Measurements from ENCODE around the gene CCSER1.
"Not testable (repeated sequence)": the region's sequence is repeated elsewhere in the genome, so short reads cannot be mapped to it uniquely, and the experiment has no call there.

The CCSER1 gene

GRCh38 chr4:90299373-90299772, 172.2 kb downstream of the CCSER1 start:
- H2AK5ac ChIP-seq (ENCODE audit: low read depth, low read length) = no peak overlapping the region
- no peak overlapping the region for H2BK12ac ChIP-seq (ENCODE audit: low read length)
- no peak overlapping the region for H2BK120ac ChIP-seq (ENCODE audit: low read depth, low read length)
- H3K27me3 ChIP-seq (ENCODE audit: control insufficient read depth in 3 of 3, insufficient read depth in 3 of 3, low read depth in 1 of 3, low read length in 3 of 3) = no peaks in the 10 kb centered on the region
- no peaks in the 10 kb centered on the region for H3K79me1 ChIP-seq (ENCODE audit: low read depth, low read length)
- no peak overlapping the region for H3K18ac ChIP-seq (ENCODE audit: low read length)
- H3K36me3 ChIP-seq (replicated peaks in 1 of 2; ENCODE audit: control insufficient read depth in 2 of 2, insufficient read depth in 2 of 2, low read length in 2 of 2) = no peaks in the 10 kb centered on the region
- H3K4ac ChIP-seq (ENCODE audit: low read length) = no peak overlapping the region
- no CpG with 5 or more reads among the region's 1 CpG for WGBS, 2 donors (ENCODE audit: extremely low coverage in 2 of 2, insufficient read length in 2 of 2, insufficient replicate concordance in 1 of 2)
- H2AFZ ChIP-seq (ENCODE audit: low read length) = no peak overlapping the region
- no peak for DNase-seq (ENCODE audit: low spot score)
- no peaks in the 10 kb centered on the region for H3K9me3 ChIP-seq (replicated peaks in 1 of 2; ENCODE audit: control insufficient read depth in 2 of 2, insufficient read depth in 1 of 2, low read depth in 1 of 2, low read length in 2 of 2)
- H3K4me1 ChIP-seq (ENCODE audit: control insufficient read depth in 2 of 2, insufficient read depth in 1 of 2, low read depth in 1 of 2, low read length in 2 of 2) = no peaks in the 10 kb centered on the region
- H3K14ac ChIP-seq (ENCODE audit: low read length) = no peak overlapping the region
- no peak overlapping the region for H4K91ac ChIP-seq (ENCODE audit: low read depth, low read length, poor library complexity)
- no peak overlapping the region for H2BK15ac ChIP-seq (ENCODE audit: low read length)
- H3K23ac ChIP-seq (ENCODE audit: low read depth, low read length, poor library complexity) = no peak overlapping the region
- no peak overlapping the region for H2BK5ac ChIP-seq (ENCODE audit: low read length)
- no peak overlapping the region for H3K27ac ChIP-seq (replicated peaks; ENCODE audit: low read length)
- H3K4me3 ChIP-seq (ENCODE audit: low read length in 2 of 2) = no peak overlapping the region
- no peak overlapping the region for H3K4me2 ChIP-seq (ENCODE audit: insufficient read depth, low read length, poor library complexity, severe bottlenecking)
- no peak overlapping the region for H3K9ac ChIP-seq (ENCODE audit: low read depth, low read length, poor library complexity)
- H4K8ac ChIP-seq (ENCODE audit: low read depth, low read length) = no peak overlapping the region

- H2BK5ac ChIP-seq (ENCODE audit: low read length) = no peak overlapping the region
- H3K9me3 ChIP-seq (replicated peaks in 1 of 2; ENCODE audit: control insufficient read depth in 2 of 2, insufficient read depth in 1 of 2, low read depth in 1 of 2, low read length in 2 of 2) = no peaks in the 10 kb centered on the region
- no CpG with 5 or more reads among the region's 1 CpG for WGBS, 2 donors (ENCODE audit: extremely low coverage in 2 of 2, insufficient read length in 2 of 2, insufficient replicate concordance in 1 of 2)
Observed at GRCh38 chr4:90306810-90307209, 179.6 kb downstream of the CCSER1 start.

GRCh38 chr4:90317140-90317539, 189.9 kb downstream of the CCSER1 start:
- no CpG with 5 or more reads among the region's 6 CpGs for WGBS, 2 donors (ENCODE audit: extremely low coverage in 2 of 2, insufficient read length in 2 of 2, insufficient replicate concordance in 1 of 2)
- H2AFZ ChIP-seq (ENCODE audit: low read length); H2BK5ac ChIP-seq (ENCODE audit: low read length); H3K79me1 ChIP-seq (ENCODE audit: low read depth, low read length); H3K4me3 ChIP-seq (ENCODE audit: low read length in 2 of 2); H3K4ac ChIP-seq (ENCODE audit: low read length); H3K18ac ChIP-seq (ENCODE audit: low read length); H2BK12ac ChIP-seq (ENCODE audit: low read length); H4K91ac ChIP-seq (ENCODE audit: low read depth, low read length, poor library complexity); H4K8ac ChIP-seq (ENCODE audit: low read depth, low read length); H3K23ac ChIP-seq (ENCODE audit: low read depth, low read length, poor library complexity); H3K9me3 ChIP-seq (replicated peaks in 1 of 2; ENCODE audit: control insufficient read depth in 2 of 2, insufficient read depth in 1 of 2, low read depth in 1 of 2, low read length in 2 of 2); H2BK15ac ChIP-seq (ENCODE audit: low read length); H3K27ac ChIP-seq (replicated peaks; ENCODE audit: low read length); H3K27me3 ChIP-seq (ENCODE audit: control insufficient read depth in 3 of 3, insufficient read depth in 3 of 3, low read depth in 1 of 3, low read length in 3 of 3); H3K36me3 ChIP-seq (replicated peaks in 1 of 2; ENCODE audit: control insufficient read depth in 2 of 2, insufficient read depth in 2 of 2, low read length in 2 of 2); H3K14ac ChIP-seq (ENCODE audit: low read length); DNase-seq (ENCODE audit: low spot score); H2AK5ac ChIP-seq (ENCODE audit: low read depth, low read length); H3K4me2 ChIP-seq (ENCODE audit: insufficient read depth, low read length, poor library complexity, severe bottlenecking); H3K9ac ChIP-seq (ENCODE audit: low read depth, low read length, poor library complexity); H3K4me1 ChIP-seq (ENCODE audit: control insufficient read depth in 2 of 2, insufficient read depth in 1 of 2, low read depth in 1 of 2, low read length in 2 of 2); H2BK120ac ChIP-seq (ENCODE audit: low read depth, low read length): not testable (repeated sequence)

More at GRCh38 chr4:90306810-90307209, 179.6 kb downstream of the CCSER1 start:
- Histone ChIP-seq H2BK15ac (ENCODE audit: low read length) (no peak overlapping the region), H3K23ac (ENCODE audit: low read depth, low read length, poor library complexity) (no peak overlapping the region), H3K4ac (ENCODE audit: low read length) (no peak overlapping the region), H2BK120ac (ENCODE audit: low read depth, low read length) (no peak overlapping the region), H2BK12ac (ENCODE audit: low read length) (no peak overlapping the region), H4K8ac (ENCODE audit: low read depth, low read length) (no peak overlapping the region), H3K79me1 (ENCODE audit: low read depth, low read length) (no peaks in the 10 kb centered on the region), H3K4me1 (ENCODE audit: control insufficient read depth in 2 of 2, insufficient read depth in 1 of 2, low read depth in 1 of 2, low read length in 2 of 2) (peaks cover 0 to 2% of the 10 kb centered on the region in 2 donors), H3K9ac (ENCODE audit: low read depth, low read length, poor library complexity) (no peak overlapping the region), H3K18ac (ENCODE audit: low read length) (no peak overlapping the region), H3K27ac (replicated peaks; ENCODE audit: low read length) (no peak overlapping the region), H3K14ac (ENCODE audit: low read length) (no peak overlapping the region), H2AFZ (ENCODE audit: low read length) (no peak overlapping the region), H3K27me3 (ENCODE audit: control insufficient read depth in 3 of 3, insufficient read depth in 3 of 3, low read depth in 1 of 3, low read length in 3 of 3) (no peaks in the 10 kb centered on the region), H3K4me3 (ENCODE audit: low read length in 2 of 2) (no peak overlapping the region), H3K4me2 (ENCODE audit: insufficient read depth, low read length, poor library complexity, severe bottlenecking) (no peak overlapping the region), H2AK5ac (ENCODE audit: low read depth, low read length) (no peak overlapping the region), H4K91ac (ENCODE audit: low read depth, low read length, poor library complexity) (no peak overlapping the region), H3K36me3 (replicated peaks in 1 of 2; ENCODE audit: control insufficient read depth in 2 of 2, insufficient read depth in 2 of 2, low read length in 2 of 2) (no peaks in the 10 kb centered on the region)
- DNase-seq (ENCODE audit: low spot score) = no peak

- no peak overlapping the region for H3K14ac ChIP-seq (ENCODE audit: low read length)
- H2BK5ac ChIP-seq (ENCODE audit: low read length) = no peak overlapping the region
- no peak for DNase-seq (ENCODE audit: low spot score)
- no peaks in the 10 kb centered on the region for H3K79me1 ChIP-seq (ENCODE audit: low read depth, low read length)
- peaks cover 0 to 8% of the 10 kb centered on the region in 2 donors for H3K4me1 ChIP-seq (ENCODE audit: control insufficient read depth in 2 of 2, insufficient read depth in 1 of 2, low read depth in 1 of 2, low read length in 2 of 2)
- H2AK5ac ChIP-seq (ENCODE audit: low read depth, low read length) = no peak overlapping the region
- H2BK15ac ChIP-seq (ENCODE audit: low read length) = no peak overlapping the region
- H3K4ac ChIP-seq (ENCODE audit: low read length) = no peak overlapping the region
- H2AFZ ChIP-seq (ENCODE audit: low read length) = peak overlapping the region; percentile 1
- WGBS, 2 donors (ENCODE audit: extremely low coverage in 2 of 2, insufficient read length in 2 of 2, insufficient replicate concordance in 1 of 2) = no CpG with 5 or more reads among the region's 2 CpGs
- H3K4me2 ChIP-seq (ENCODE audit: insufficient read depth, low read length, poor library complexity, severe bottlenecking) = no peak overlapping the region
- no peak overlapping the region for H2BK12ac ChIP-seq (ENCODE audit: low read length)
- no peak overlapping the region for H3K9ac ChIP-seq (ENCODE audit: low read depth, low read length, poor library complexity)
- no peak overlapping the region for H2BK120ac ChIP-seq (ENCODE audit: low read depth, low read length)
- no peaks in the 10 kb centered on the region for H3K36me3 ChIP-seq (replicated peaks in 1 of 2; ENCODE audit: control insufficient read depth in 2 of 2, insufficient read depth in 2 of 2, low read length in 2 of 2)
- H3K27ac ChIP-seq (replicated peaks; ENCODE audit: low read length) = no peak overlapping the region
- H3K4me3 ChIP-seq (ENCODE audit: low read length in 2 of 2) = no peak overlapping the region
- H3K9me3 ChIP-seq (replicated peaks in 1 of 2; ENCODE audit: control insufficient read depth in 2 of 2, insufficient read depth in 1 of 2, low read depth in 1 of 2, low read length in 2 of 2) = peaks cover 0 to 2% of the 10 kb centered on the region in 2 donors
- no peak overlapping the region for H4K91ac ChIP-seq (ENCODE audit: low read depth, low read length, poor library complexity)
- H3K27me3 ChIP-seq (ENCODE audit: control insufficient read depth in 3 of 3, insufficient read depth in 3 of 3, low read depth in 1 of 3, low read length in 3 of 3) = no peaks in the 10 kb centered on the region
- no peak overlapping the region for H3K18ac ChIP-seq (ENCODE audit: low read length)
- H3K23ac ChIP-seq (ENCODE audit: low read depth, low read length, poor library complexity) = no peak overlapping the region
- no peak overlapping the region for H4K8ac ChIP-seq (ENCODE audit: low read depth, low read length)
Observed at GRCh38 chr4:90317785-90318184, 190.6 kb downstream of the CCSER1 start.
